HL-60 (cell line): ENCODE measurements around the gene ASPSCR1.

Experiments
- DNase-seq, 2 experiments: peaks; one replicate each; pipeline ENCODE4 v3.0.0-alpha.2; 2010 to 2020; ENCODE audit warnings: low read depth in 1 of 2, low spot score in 1 of 2
- H3K27ac ChIP-seq: fragments of 250-450 bp; sonication (Bioruptor Pico); replicated peaks from 2 replicates; pipeline ENCODE4 v1.5.1; 2020; ENCODE audit warnings: mild to moderate bottlenecking, moderate library complexity
- H3K27me3 ChIP-seq: fragments of 250-450 bp; sonication (Bioruptor Pico); 2 replicates; pipeline ENCODE4 v1.5.1; 2021; ENCODE audit warnings: mild to moderate bottlenecking, moderate library complexity; ENCODE audit not compliant: insufficient read depth, poor library complexity, severe bottlenecking
- H3K4me3 ChIP-seq: replicated peaks from 2 replicates; pipeline ENCODE4 v1.5.1; 2011; ENCODE audit warnings: mild to moderate bottlenecking, control low read depth, low read length; ENCODE audit not compliant: insufficient read depth
- CTCF ChIP-seq: IDR thresholded peaks from one replicate; pipeline ENCODE4 v1.5.1; 2011; ENCODE audit warnings: low read length, control low read depth, inconsistent platforms; ENCODE audit not compliant: insufficient read depth
- GABPA ChIP-seq: IDR thresholded peaks from 2 replicates; pipeline ENCODE4 v1.6.1; 2012; ENCODE audit warnings: low read depth
- POLR2AphosphoS5 ChIP-seq: IDR thresholded peaks from 2 replicates; pipeline ENCODE4 v1.6.1; 2012; ENCODE audit warnings: low read depth
- REST ChIP-seq: IDR thresholded peaks from 2 replicates; pipeline ENCODE4 v1.6.1; 2012; ENCODE audit warnings: low read depth; ENCODE audit not compliant: insufficient replicate concordance
- SPI1 ChIP-seq: IDR thresholded peaks from 2 replicates; pipeline ENCODE4 v1.6.1; 2012; ENCODE audit warnings: low read depth, mild to moderate bottlenecking, borderline replicate concordance

The ASPSCR1 gene

GRCh38 chr17:82047379-82047778 is 70.0 kb downstream of the ASPSCR1 start:
- H3K27me3 ChIP-seq = no peaks in the 10 kb centered on the region
- no peak for TF ChIP-seq GABPA
- no peak for TF ChIP-seq POLR2AphosphoS5
- TF ChIP-seq REST = no peak
- TF ChIP-seq CTCF = no peak
- no peak for TF ChIP-seq SPI1
- no peak overlapping the region for H3K4me3 ChIP-seq
- DNase-seq = no peak
- no peak overlapping the region for H3K27ac ChIP-seq

GRCh38 chr17:82047914-82048570 is 70.6 kb downstream of the ASPSCR1 start:
- TF ChIP-seq CTCF (no peak), SPI1 (no peak), REST (no peak), POLR2AphosphoS5 (no peak), GABPA (no peak)
- Histone ChIP-seq H3K27me3 (no peaks in the 10 kb centered on the region), H3K27ac (no peak overlapping the region), H3K4me3 (no peak overlapping the region)
- no peak for DNase-seq

- no peak for DNase-seq
- TF ChIP-seq SPI1 (no peak), REST (no peak), GABPA (no peak), POLR2AphosphoS5 (no peak), CTCF (no peak)
- no peak overlapping the region for H3K27ac ChIP-seq
- no peaks in the 10 kb centered on the region for H3K27me3 ChIP-seq
- H3K4me3 ChIP-seq = no peak overlapping the region
Observed at GRCh38 chr17:82048571-82048971, 71.1 kb downstream of the ASPSCR1 start.
